Neural cell (in vitro differentiated cells): Measurements from ENCODE around the gene FBXO36. TPM values are rescaled to one million over a fixed set of nuclear protein-coding genes. Genes with fewer than 3 reads are reported as not detected.

ENCODE experiments used
- H2AFZ ChIP-seq: fragments of 200-600, 300-800 bp; sonication (generic), shearing (Covaris generic); 2 replicates; pipeline ENCODE4 v1.6.0; 2014; ENCODE audit warnings: low read depth, mild to moderate bottlenecking, antibody characterized with exemption, low read length, moderate library complexity
- H3F3A ChIP-seq: fragments of 200-600 bp; shearing (Covaris generic); 2 replicates; pipeline ENCODE4 v1.6.1; 2016; ENCODE audit warnings: mild to moderate bottlenecking, moderate library complexity, mixed read lengths, antibody characterized with exemption, low read length; ENCODE audit not compliant: insufficient read depth, poor library complexity, severe bottlenecking
- H3K27ac ChIP-seq: fragments of 200-600, 300-800 bp; sonication (generic), shearing (Covaris generic); 2 replicates; pipeline ENCODE4 v1.5.1; 2014; ENCODE audit warnings: mild to moderate bottlenecking, low read length, moderate library complexity
- H3K27me3 ChIP-seq: fragments of 300-800, 200-600 bp; sonication (generic), shearing (Covaris generic); 2 replicates; pipeline ENCODE4 v1.6.0; 2014; ENCODE audit warnings: mild to moderate bottlenecking, low read depth, low read length, moderate library complexity; ENCODE audit not compliant: insufficient read depth
- H3K36me3 ChIP-seq: fragments of 300-800, 200-600 bp; sonication (generic), shearing (Covaris generic); 2 replicates; pipeline ENCODE4 v1.5.1; 2014; ENCODE audit warnings: mild to moderate bottlenecking, antibody characterized with exemption, low read length, moderate library complexity; ENCODE audit not compliant: insufficient read depth
- H3K4me2 ChIP-seq: fragments of 300-800, 200-600 bp; sonication (generic), shearing (Covaris generic); 2 replicates; pipeline ENCODE4 v1.6.0; 2014; ENCODE audit warnings: mild to moderate bottlenecking, low read length
- H3K4me3 ChIP-seq: fragments of 300-800, 200-600 bp; sonication (generic), shearing (Covaris generic); 2 replicates; pipeline ENCODE4 v1.5.1; 2014; ENCODE audit warnings: mild to moderate bottlenecking, low read length, moderate library complexity
- H3K79me2 ChIP-seq: fragments of 200-600 bp; shearing (Covaris generic); replicated peaks from 2 replicates; pipeline ENCODE4 v1.6.0; 2014; ENCODE audit warnings: mild to moderate bottlenecking, low read length, moderate library complexity; ENCODE audit not compliant: insufficient read depth
- H3K9ac ChIP-seq: fragments of 300-800, 200-600 bp; sonication (generic), shearing (Covaris generic); 2 replicates; pipeline ENCODE4 v1.6.1; 2016; ENCODE audit warnings: mild to moderate bottlenecking, low read length, mixed read lengths
- H3K9me2 ChIP-seq: fragments of 200-600 bp; shearing (Covaris generic); 2 replicates; pipeline ENCODE4 v1.6.1; 2016; ENCODE audit warnings: mild to moderate bottlenecking, low read length, mixed read lengths; ENCODE audit not compliant: insufficient read depth
- H3K9me3 ChIP-seq: fragments of 200-600, 300-800 bp; sonication (generic), shearing (Covaris generic); 2 replicates; pipeline ENCODE4 v1.6.1; 2016; ENCODE audit warnings: mild to moderate bottlenecking, mixed run types, low read length, moderate library complexity, mixed read lengths
- H4K20me1 ChIP-seq: fragments of 200-600 bp; shearing (Covaris generic); 2 replicates; pipeline ENCODE4 v1.6.1; 2016; ENCODE audit warnings: mild to moderate bottlenecking, mixed run types; ENCODE audit not compliant: insufficient read depth
- CTCF ChIP-seq: fragments of 450-650 bp; IDR thresholded peaks from 2 replicates; pipeline ENCODE4 v1.5.1; 2014; ENCODE audit warnings: antibody characterized with exemption, mild to moderate bottlenecking, moderate library complexity; ENCODE audit not compliant: poor library complexity, severe bottlenecking
- EP300 ChIP-seq: fragments of 450-650 bp; conservative IDR thresholded peaks from 2 replicates; pipeline ENCODE4 v1.6.1; 2014; ENCODE audit warnings: antibody characterized with exemption, mild to moderate bottlenecking, moderate library complexity; ENCODE audit not compliant: poor library complexity, severe bottlenecking
- EZH2 ChIP-seq: fragments of 200-600, 300-800 bp; shearing (Covaris generic), sonication (generic); IDR thresholded peaks from 2 replicates; pipeline ENCODE4 v1.6.1; 2014; ENCODE audit warnings: antibody characterized with exemption, low read length, borderline replicate concordance, mild to moderate bottlenecking; ENCODE audit not compliant: insufficient read depth, poor library complexity, severe bottlenecking
- MXI1 ChIP-seq: fragments of 450-650 bp; conservative IDR thresholded peaks from 2 replicates; pipeline ENCODE4 v1.6.1; 2014; ENCODE audit warnings: antibody characterized with exemption, mild to moderate bottlenecking; ENCODE audit not compliant: poor library complexity, severe bottlenecking
- POLR2AphosphoS5 ChIP-seq: IDR thresholded peaks from 2 replicates; pipeline ENCODE4 v1.6.1; 2012
- RAD21 ChIP-seq: fragments of 450-650 bp; conservative IDR thresholded peaks from 2 replicates; pipeline ENCODE4 v1.6.1; 2014; ENCODE audit warnings: antibody characterized with exemption, mild to moderate bottlenecking, moderate library complexity
- REST ChIP-seq: IDR thresholded peaks from 2 replicates; pipeline ENCODE4 v1.6.1; 2012; ENCODE audit warnings: borderline replicate concordance
- SMC3 ChIP-seq: fragments of 450-650 bp; conservative IDR thresholded peaks from 2 replicates; pipeline ENCODE4 v1.6.1; 2014; ENCODE audit warnings: antibody characterized with exemption, mild to moderate bottlenecking, moderate library complexity; ENCODE audit not compliant: poor library complexity
- TAF1 ChIP-seq: IDR thresholded peaks from 2 replicates; pipeline ENCODE4 v1.6.1; 2012; ENCODE audit warnings: low read depth
- polyA plus RNA-seq: library from polyadenylated mRNA; depleted of rRNA; stranded (reverse); fragments of >200 nt; gene quantifications from 2 replicates; pipeline ENCODE4 v1.2.3, GENCODE V29; 2014

Gene FBXO36
- polyA plus RNA-seq, 1 donor from 2014 or later, result 6.3 TPM

GRCh38 chr2:229943171-229943570 lies 20.9 kb downstream of the FBXO36 start:
- no peak overlapping the region for H3K4me3 ChIP-seq
- TF ChIP-seq POLR2AphosphoS5 (no peak), CTCF (no peak), MXI1 (no peak), EP300 (no peak), EZH2 (no peak), SMC3 (no peak), TAF1 (no peak)
- H3K9ac ChIP-seq, result no peak overlapping the region
- no peaks in the 10 kb centered on the region for H3K9me3 ChIP-seq
- no peaks in the 10 kb centered on the region for H3K79me2 ChIP-seq
- no peaks in the 10 kb centered on the region for H3F3A ChIP-seq
- no peaks in the 10 kb centered on the region for H3K36me3 ChIP-seq
- H2AFZ ChIP-seq, result no peak overlapping the region
- H3K27ac ChIP-seq, result no peak overlapping the region
- no peaks in the 10 kb centered on the region for H3K27me3 ChIP-seq
- no peaks in the 10 kb centered on the region for H3K9me2 ChIP-seq
- no peak overlapping the region for H3K4me2 ChIP-seq
- H4K20me1 ChIP-seq, result no peaks in the 10 kb centered on the region

GRCh38 chr2:229943770-229944449 lies 21.6 kb downstream of the FBXO36 start:
- Histone ChIP-seq H3K27me3 (no peaks in the 10 kb centered on the region), H4K20me1 (no peaks in the 10 kb centered on the region), H3K4me2 (no peak overlapping the region), H3K9me3 (no peaks in the 10 kb centered on the region), H3K9ac (no peak overlapping the region), H3K4me3 (no peak overlapping the region), H3K27ac (no peak overlapping the region), H2AFZ (no peak overlapping the region), H3K36me3 (no peaks in the 10 kb centered on the region), H3K9me2 (no peaks in the 10 kb centered on the region), H3K79me2 (no peaks in the 10 kb centered on the region), H3F3A (no peaks in the 10 kb centered on the region)
- TF ChIP-seq SMC3 (no peak), CTCF (no peak), EP300 (no peak), MXI1 (no peak), REST (no peak), RAD21 (no peak), TAF1 (no peak), EZH2 (no peak), POLR2AphosphoS5 (no peak)
